ENCODE data around the gene PTAFR.

- TF ChIP-seq POLR2A (IDR thresholded peaks at IDR 0.05; ENCODE audit: low read depth, low read length) (no peak), MXI1 (IDR thresholded peaks at IDR 0.05; ENCODE audit: borderline replicate concordance, low read depth, low read length) (no peak)
- TF ChIP-seq, protein P1, sequence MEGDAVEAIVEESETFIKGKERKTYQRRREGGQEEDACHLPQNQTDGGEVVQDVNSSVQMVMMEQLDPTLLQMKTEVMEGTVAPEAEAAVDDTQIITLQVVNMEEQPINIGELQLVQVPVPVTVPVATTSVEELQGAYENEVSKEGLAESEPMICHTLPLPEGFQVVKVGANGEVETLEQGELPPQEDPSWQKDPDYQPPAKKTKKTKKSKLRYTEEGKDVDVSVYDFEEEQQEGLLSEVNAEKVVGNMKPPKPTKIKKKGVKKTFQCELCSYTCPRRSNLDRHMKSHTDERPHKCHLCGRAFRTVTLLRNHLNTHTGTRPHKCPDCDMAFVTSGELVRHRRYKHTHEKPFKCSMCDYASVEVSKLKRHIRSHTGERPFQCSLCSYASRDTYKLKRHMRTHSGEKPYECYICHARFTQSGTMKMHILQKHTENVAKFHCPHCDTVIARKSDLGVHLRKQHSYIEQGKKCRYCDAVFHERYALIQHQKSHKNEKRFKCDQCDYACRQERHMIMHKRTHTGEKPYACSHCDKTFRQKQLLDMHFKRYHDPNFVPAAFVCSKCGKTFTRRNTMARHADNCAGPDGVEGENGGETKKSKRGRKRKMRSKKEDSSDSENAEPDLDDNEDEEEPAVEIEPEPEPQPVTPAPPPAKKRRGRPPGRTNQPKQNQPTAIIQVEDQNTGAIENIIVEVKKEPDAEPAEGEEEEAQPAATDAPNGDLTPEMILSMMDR (conservative IDR thresholded peaks at IDR 0.05; ENCODE audit: low read depth, low read length), result no peak
These were observed 2.4 kb upstream of the PTAFR start for GRCh38 chr1:28178690-28179485.
